ENCODE measurements around the gene TRIP13. TPM values are rescaled to one million over a fixed set of nuclear protein-coding genes. Genes with fewer than 3 reads are reported as not detected.

The TRIP13 gene
- total and polyA plus RNA-seq, 2 experiments from 2014 or later = 42.5 to 44.8 TPM

- TF ChIP-seq, protein P1, sequence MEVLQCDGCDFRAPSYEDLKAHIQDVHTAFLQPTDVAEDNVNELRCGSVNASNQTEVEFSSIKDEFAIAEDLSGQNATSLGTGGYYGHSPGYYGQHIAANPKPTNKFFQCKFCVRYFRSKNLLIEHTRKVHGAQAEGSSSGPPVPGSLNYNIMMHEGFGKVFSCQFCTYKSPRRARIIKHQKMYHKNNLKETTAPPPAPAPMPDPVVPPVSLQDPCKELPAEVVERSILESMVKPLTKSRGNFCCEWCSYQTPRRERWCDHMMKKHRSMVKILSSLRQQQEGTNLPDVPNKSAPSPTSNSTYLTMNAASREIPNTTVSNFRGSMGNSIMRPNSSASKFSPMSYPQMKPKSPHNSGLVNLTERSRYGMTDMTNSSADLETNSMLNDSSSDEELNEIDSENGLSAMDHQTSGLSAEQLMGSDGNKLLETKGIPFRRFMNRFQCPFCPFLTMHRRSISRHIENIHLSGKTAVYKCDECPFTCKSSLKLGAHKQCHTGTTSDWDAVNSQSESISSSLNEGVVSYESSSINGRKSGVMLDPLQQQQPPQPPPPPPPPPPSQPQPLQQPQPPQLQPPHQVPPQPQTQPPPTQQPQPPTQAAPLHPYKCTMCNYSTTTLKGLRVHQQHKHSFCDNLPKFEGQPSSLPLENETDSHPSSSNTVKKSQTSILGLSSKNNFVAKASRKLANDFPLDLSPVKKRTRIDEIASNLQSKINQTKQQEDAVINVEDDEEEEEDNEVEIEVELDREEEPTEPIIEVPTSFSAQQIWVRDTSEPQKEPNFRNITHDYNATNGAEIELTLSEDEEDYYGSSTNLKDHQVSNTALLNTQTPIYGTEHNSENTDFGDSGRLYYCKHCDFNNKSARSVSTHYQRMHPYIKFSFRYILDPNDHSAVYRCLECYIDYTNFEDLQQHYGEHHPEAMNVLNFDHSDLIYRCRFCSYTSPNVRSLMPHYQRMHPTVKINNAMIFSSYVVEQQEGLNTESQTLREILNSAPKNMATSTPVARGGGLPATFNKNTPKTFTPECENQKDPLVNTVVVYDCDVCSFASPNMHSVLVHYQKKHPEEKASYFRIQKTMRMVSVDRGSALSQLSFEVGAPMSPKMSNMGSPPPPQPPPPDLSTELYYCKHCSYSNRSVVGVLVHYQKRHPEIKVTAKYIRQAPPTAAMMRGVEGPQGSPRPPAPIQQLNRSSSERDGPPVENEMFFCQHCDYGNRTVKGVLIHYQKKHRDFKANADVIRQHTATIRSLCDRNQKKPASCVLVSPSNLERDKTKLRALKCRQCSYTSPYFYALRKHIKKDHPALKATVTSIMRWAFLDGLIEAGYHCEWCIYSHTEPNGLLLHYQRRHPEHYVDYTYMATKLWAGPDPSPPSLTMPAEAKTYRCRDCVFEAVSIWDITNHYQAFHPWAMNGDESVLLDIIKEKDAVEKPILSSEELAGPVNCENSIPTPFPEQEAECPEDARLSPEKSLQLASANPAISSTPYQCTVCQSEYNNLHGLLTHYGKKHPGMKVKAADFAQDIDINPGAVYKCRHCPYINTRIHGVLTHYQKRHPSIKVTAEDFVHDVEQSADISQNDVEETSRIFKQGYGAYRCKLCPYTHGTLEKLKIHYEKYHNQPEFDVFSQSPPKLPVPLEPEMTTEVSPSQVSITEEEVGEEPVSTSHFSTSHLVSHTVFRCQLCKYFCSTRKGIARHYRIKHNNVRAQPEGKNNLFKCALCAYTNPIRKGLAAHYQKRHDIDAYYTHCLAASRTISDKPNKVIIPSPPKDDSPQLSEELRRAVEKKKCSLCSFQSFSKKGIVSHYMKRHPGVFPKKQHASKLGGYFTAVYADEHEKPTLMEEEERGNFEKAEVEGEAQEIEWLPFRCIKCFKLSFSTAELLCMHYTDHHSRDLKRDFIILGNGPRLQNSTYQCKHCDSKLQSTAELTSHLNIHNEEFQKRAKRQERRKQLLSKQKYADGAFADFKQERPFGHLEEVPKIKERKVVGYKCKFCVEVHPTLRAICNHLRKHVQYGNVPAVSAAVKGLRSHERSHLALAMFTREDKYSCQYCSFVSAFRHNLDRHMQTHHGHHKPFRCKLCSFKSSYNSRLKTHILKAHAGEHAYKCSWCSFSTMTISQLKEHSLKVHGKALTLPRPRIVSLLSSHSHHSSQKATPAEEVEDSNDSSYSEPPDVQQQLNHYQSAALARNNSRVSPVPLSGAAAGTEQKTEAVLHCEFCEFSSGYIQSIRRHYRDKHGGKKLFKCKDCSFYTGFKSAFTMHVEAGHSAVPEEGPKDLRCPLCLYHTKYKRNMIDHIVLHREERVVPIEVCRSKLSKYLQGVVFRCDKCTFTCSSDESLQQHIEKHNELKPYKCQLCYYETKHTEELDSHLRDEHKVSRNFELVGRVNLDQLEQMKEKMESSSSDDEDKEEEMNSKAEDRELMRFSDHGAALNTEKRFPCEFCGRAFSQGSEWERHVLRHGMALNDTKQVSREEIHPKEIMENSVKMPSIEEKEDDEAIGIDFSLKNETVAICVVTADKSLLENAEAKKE (CRISPR knock-in tag; IDR thresholded peaks at IDR 0.05) = no peak
- no peak for TF ChIP-seq ETS1 (IDR thresholded peaks at IDR 0.05)
Observed at GRCh38 chr5:862367-863243, 30.1 kb upstream of the TRIP13 start (continued).

DNA sequence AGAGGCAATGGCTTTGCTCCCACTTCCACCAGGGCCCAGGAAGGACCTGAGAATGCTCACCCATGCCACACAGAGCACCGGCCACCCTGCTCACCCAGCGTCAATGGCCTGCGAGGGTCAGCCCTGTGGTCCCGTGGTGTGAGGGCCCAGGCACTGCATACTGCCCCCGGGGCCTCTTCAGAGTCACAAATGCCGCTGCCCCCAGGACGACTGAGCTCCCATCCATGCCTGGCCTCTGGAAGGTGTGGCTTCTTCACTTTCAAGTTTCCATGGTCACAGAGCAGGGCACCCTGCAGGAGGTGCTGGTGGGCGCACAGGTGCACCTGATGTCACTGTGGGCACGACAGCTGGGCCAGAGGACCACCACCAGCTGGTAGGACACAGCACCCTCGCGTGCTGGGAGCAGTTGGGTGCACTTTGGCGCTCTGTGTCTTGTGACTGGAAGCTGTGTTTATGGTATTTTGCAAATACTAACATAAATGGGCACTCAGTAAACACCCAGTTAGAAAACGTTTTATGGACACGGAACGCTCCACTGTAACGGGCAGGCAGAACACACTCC, 29.4 kb upstream of the TRIP13 start:
- no peaks in the 10 kb centered on the region for H3K4me1 ChIP-seq (ENCODE audit: insufficient read depth)
- no peaks in the 10 kb centered on the region for H3K79me2 ChIP-seq (replicated peaks; ENCODE audit: insufficient read depth)
- no peak overlapping the region for H2AFZ ChIP-seq
- H3K9me2 ChIP-seq (ENCODE audit: insufficient read depth) = no peaks in the 10 kb centered on the region
- TF ChIP-seq CREB1 (CRISPR knock-in tag; IDR thresholded peaks at IDR 0.05; ENCODE audit: low read depth) (no peak), CTCF (conservative IDR thresholded peaks at IDR 0.05; ENCODE audit: low read depth in 2 of 2) (no peak), REST (IDR thresholded peaks at IDR 0.05; ENCODE audit: unreplicated experiment) (no peak)
- H3K4me3 ChIP-seq = no peak overlapping the region
- peaks cover 10% of the 10 kb centered on the region; the same call in 1 of the 2 replicates for H4K20me1 ChIP-seq (replicated peaks; ENCODE audit: insufficient read depth)
- no peak overlapping the region for H3K27ac ChIP-seq (ENCODE audit: low read depth)
- Mint-ChIP-seq H3K4me1 (peaks cover 5% of the 10 kb centered on the region; the same call in 2 of the 3 replicates), H3K27me3 (ENCODE audit: insufficient read depth, low read depth, poor library complexity) (peaks cover 6% of the 10 kb centered on the region), H3K9me3 (no peaks in the 10 kb centered on the region; the same call in 2 of the 3 replicates), H3K27ac (no peak overlapping the region), H3K4me3 (no peak overlapping the region), H3K36me3 (ENCODE audit: low read depth) (peaks cover 43% of the 10 kb centered on the region)
- H3K36me3 ChIP-seq (ENCODE audit: insufficient read depth) = peaks cover 5% of the 10 kb centered on the region
- no peak overlapping the region for H3K4me2 ChIP-seq
- no peaks in the 10 kb centered on the region for H3K27me3 ChIP-seq (ENCODE audit: insufficient read depth)
- no peaks in the 10 kb centered on the region for H3F3A ChIP-seq (replicated peaks; ENCODE audit: low read depth)
- DNase-seq (ENCODE audit: low spot score) (no peak), ATAC-seq (no peak)
